Body of pancreas (tissue), 4 donors: Measurements from ENCODE around the gene PHF5A. TPM values are rescaled to one million over a fixed set of nuclear protein-coding genes. Genes with fewer than 3 reads are reported as not detected.
A peak's percentile ranks its signal among the peaks of the same experiment; 100 is the strongest.

Experiments used
- ATAC-seq: fragments of 150-250 bp; one replicate; pipeline ENCODE4 v1.9.1; 2016
- DNase-seq, 4 donors: peaks; one replicate each; pipeline ENCODE4 v3.0.0-alpha.2; 2019
- H3K27ac ChIP-seq, 4 donors: fragments of 200-600 bp; sonication (generic); 1 replicate in 3 of 4; 2 replicates in 1 of 4; pipeline versions ENCODE4 v1.5.1 to v1.6.1; 2016 to 2019; ENCODE audit warnings: mild to moderate bottlenecking in 1 of 4, mixed read lengths in 1 of 4, moderate library complexity in 1 of 4
- H3K27me3 ChIP-seq, 2 donors: fragments of 200-600 bp; sonication (generic); one replicate each; pipeline ENCODE4 v1.6.0; 2016; ENCODE audit warnings: mild to moderate bottlenecking in 1 of 2
- H3K36me3 ChIP-seq, 2 donors: fragments of 200-600 bp; sonication (generic); replicated peaks in 1 of 2; 2 replicates each; pipeline ENCODE4 v1.5.1; 2016; ENCODE audit warnings: low read depth in 2 of 2; ENCODE audit not compliant: insufficient read depth in 1 of 2
- H3K4me1 ChIP-seq: fragments of 200-600 bp; sonication (generic); one replicate; pipeline ENCODE4 v1.6.0; 2016
- H3K4me3 ChIP-seq, 2 donors: fragments of 200-600 bp; sonication (generic); 1 replicate in 1 of 2; 2 replicates in 1 of 2; pipeline ENCODE4 v1.5.1; 2016 to 2019
- H3K9me3 ChIP-seq, 3 donors: fragments of 200-600 bp; sonication (generic); 1 replicate in 2 of 3; 2 replicates in 1 of 3; pipeline ENCODE4 v1.5.1; 2016
- POLR2A ChIP-seq, 3 donors: fragments of 450-650 bp; IDR thresholded peaks; one replicate each; pipeline ENCODE4 v1.6.1; 2016; ENCODE audit warnings: antibody characterized with exemption in 3 of 3, mild to moderate bottlenecking in 2 of 3
- WGBS, 2 donors: methylation state at CpG; one replicate each; pipeline ENCODE4 v1.1.5; 2017; 5-methylcytosine and 5-hydroxymethylcytosine counted together
- intact Hi-C: fragments of 100-400 bp; cut with DNase I; formaldehyde crosslinking; loops from one replicate; pipeline ENCODE4 v1.15.1; 2023
- total RNA-seq, 2 donors: library from RNA; depleted of rRNA; stranded (reverse); fragments of >200 nt; gene quantifications; one replicate each; pipeline ENCODE4 v1.1.0, GENCODE V29; 2016
- TF ChIP-seq, protein P1 (sequence below), 7 experiments: fragments of 450-650 bp in 4 of 7; fragments of 200-600 bp in 3 of 7; sonication (generic) in 3 of 7; IDR thresholded peaks; one replicate each; pipeline ENCODE4 v1.5.1; 2016 to 2019; ENCODE audit warnings: antibody characterized with exemption in 7 of 7

Gene PHF5A
- total RNA-seq, 2 donors from 2014 or later, result 15.5 to 19.2 TPM

DNA sequence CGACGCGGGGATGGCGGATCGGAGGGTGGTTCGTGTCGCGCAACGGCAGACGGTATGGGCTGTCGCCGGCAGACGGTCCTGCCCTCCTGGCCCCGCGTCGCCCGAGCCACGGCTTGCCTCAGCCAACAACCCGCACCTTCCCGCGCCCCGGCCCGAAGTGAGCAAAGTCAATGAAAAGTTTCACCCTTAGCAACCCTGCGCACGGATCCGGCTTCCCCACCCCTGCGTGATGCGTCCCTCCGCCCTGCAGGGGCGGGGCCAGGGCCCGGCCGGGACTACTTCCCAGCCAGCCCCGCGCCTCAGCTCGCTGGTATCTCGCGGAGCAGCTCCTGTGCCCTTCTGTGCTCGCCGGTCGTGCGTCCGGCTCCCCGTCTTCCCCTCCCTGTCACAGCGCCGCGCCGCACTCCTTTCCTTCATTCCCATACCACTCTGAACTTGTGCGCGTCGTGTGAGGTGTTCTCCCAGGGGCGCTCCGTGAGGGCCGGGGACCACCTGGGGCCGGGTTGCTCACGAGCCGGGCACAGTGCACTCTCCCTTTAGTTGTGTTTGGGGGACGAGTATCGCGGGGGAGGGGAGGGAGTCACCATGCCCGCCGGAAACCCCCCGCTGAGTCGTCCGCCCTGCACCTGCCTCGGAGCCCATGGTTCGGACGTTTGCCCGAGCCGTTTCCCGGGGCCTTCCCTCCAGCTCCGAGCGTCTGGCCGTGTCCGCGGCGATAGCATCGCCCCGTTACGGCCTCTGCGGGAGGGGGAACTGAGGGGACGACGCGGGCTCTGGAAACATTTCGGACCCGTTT is 21.7 kb downstream of the PHF5A start, which contains the start of gene TOB2:
Gene TOB2, minus strand, starts transcription at position 163 of the 796 bp plus-strand sequence. CDS start 9,456 bp downstream, outside the sequence.
- Histone ChIP-seq H3K27ac (peak within 1 kb of the TSS; percentile 99 to 100 (median 100)), H3K36me3 (no peaks in the 10 kb centered on the region), H3K4me1 (peaks cover 31% of the 10 kb centered on the region), H3K4me3 (peak within 1 kb of the TSS; percentile 80 to 97), H3K27me3 (no peaks in the 10 kb centered on the region), H3K9me3 (no peaks in the 10 kb centered on the region)
- intact Hi-C loops, result no loop called here
- TF ChIP-seq, protein P1, sequence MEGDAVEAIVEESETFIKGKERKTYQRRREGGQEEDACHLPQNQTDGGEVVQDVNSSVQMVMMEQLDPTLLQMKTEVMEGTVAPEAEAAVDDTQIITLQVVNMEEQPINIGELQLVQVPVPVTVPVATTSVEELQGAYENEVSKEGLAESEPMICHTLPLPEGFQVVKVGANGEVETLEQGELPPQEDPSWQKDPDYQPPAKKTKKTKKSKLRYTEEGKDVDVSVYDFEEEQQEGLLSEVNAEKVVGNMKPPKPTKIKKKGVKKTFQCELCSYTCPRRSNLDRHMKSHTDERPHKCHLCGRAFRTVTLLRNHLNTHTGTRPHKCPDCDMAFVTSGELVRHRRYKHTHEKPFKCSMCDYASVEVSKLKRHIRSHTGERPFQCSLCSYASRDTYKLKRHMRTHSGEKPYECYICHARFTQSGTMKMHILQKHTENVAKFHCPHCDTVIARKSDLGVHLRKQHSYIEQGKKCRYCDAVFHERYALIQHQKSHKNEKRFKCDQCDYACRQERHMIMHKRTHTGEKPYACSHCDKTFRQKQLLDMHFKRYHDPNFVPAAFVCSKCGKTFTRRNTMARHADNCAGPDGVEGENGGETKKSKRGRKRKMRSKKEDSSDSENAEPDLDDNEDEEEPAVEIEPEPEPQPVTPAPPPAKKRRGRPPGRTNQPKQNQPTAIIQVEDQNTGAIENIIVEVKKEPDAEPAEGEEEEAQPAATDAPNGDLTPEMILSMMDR (IDR thresholded peaks at IDR 0.05), result peak in 2 of 7 experiments; percentile 3 to 5
- TF ChIP-seq POLR2A (IDR thresholded peaks at IDR 0.05), result peak; percentile 99 to 100 (median 100)
- DNase-seq (peak; percentile 96 to 97 (median 96)), ATAC-seq (peak; percentile 75)
- 0 to 1% methylated on average over 4 to 70 of the region's 85 CpGs for WGBS, 2 donors

DNA sequence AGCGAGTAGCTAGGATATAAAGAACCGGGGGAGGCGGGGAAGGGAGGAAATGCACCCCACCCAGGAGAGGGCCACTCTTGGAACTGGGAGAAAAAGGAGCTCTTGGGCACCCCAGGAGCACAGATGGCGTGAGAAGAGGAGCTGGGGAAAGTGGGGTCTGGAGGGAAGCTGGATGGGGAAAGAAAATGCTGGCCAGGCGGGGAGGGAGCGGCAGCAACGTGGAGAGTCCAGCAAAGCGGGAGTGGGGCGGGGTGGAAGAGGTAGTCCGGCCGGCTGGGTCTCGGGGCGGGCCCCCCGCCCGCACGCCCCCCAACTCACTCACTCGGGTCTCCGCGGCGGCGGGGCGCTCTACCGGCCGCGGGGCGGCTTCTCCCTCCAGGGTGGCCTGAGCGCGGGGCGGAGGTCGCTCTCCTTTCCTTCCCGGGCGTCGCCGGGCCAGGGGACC is 22.4 kb downstream of the PHF5A start:
- intact Hi-C loops, result no loop called here

DNA sequence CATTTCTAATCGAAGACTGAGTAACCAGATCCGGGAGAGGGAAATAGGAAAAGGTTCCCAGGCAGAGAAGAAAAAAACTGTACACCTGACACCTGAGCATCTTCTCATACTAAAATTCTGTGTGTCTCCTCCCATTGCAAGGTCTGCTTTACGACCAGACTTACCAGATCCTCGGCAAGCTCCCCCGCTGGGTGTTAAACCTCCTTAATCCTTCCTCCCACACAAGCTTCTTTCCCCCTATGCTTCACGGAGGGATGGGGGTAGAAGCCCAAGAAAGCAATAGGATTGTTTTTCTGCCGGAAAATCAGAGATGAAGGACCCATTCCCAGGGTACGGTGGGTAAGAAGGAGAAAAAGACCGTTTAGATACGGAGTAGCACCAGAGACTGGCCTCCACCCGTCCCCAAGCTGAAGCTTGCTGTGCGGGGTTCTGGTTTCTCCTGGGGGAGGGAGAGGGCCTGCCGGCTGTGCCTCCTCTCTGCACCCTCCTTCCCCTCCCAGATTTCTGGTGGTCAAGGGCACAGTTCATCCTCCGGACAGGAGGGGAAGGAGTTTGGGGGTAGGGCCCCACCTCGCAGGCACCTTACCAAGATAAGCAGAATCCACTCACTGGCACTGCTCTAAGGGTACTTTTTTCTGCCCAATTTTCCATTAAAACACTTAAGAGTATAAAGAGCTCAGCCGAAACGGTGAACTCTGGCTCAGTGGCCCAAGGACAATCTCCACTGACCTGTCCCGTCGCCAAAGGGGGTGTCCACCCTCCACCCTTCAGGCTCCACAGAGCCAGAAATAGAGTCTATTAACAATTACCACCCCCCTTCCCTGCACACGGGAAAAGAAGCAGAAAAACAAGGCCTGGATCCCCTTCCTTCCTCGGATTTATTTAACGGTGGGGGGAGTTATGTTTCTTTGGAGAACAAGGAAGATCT is 23.1 kb downstream of the PHF5A start:
- Histone ChIP-seq H3K9me3 (no peaks in the 10 kb centered on the region), H3K4me3 (peak overlapping the region; percentile 80 to 97), H3K27ac (peak overlapping the region; percentile 99 to 100 (median 100)), H3K27me3 (no peaks in the 10 kb centered on the region), H3K36me3 (no peaks in the 10 kb centered on the region), H3K4me1 (peaks cover 43% of the 10 kb centered on the region)
- intact Hi-C loops, result no loop called here
- TF ChIP-seq, protein P1 (IDR thresholded peaks at IDR 0.05), result no peak
- peak in 1 of 3 donors; percentile 5 for TF ChIP-seq POLR2A (IDR thresholded peaks at IDR 0.05)
- ATAC-seq (no peak), DNase-seq (peak in 3 of 4 donors; percentile 33 to 45 (median 35))
- 0 to 1% methylated on average over 22 of the region's 22 CpGs for WGBS, 2 donors

More for the DNA sequence above, 22.4 kb downstream of the PHF5A start:
- 1% methylated on average over 18 to 30 of the region's 34 CpGs for WGBS, 2 donors
- Histone ChIP-seq H3K4me1 (peaks cover 37% of the 10 kb centered on the region), H3K36me3 (no peaks in the 10 kb centered on the region), H3K4me3 (peak overlapping the region; percentile 80 to 97), H3K9me3 (no peaks in the 10 kb centered on the region), H3K27ac (peak overlapping the region; percentile 99 to 100 (median 100)), H3K27me3 (no peaks in the 10 kb centered on the region)
- no peak for TF ChIP-seq POLR2A (IDR thresholded peaks at IDR 0.05)
- TF ChIP-seq, protein P1 (IDR thresholded peaks at IDR 0.05), result no peak
- DNase-seq, result peak; percentile 38 to 52 (median 44)
- no peak for ATAC-seq

DNA sequence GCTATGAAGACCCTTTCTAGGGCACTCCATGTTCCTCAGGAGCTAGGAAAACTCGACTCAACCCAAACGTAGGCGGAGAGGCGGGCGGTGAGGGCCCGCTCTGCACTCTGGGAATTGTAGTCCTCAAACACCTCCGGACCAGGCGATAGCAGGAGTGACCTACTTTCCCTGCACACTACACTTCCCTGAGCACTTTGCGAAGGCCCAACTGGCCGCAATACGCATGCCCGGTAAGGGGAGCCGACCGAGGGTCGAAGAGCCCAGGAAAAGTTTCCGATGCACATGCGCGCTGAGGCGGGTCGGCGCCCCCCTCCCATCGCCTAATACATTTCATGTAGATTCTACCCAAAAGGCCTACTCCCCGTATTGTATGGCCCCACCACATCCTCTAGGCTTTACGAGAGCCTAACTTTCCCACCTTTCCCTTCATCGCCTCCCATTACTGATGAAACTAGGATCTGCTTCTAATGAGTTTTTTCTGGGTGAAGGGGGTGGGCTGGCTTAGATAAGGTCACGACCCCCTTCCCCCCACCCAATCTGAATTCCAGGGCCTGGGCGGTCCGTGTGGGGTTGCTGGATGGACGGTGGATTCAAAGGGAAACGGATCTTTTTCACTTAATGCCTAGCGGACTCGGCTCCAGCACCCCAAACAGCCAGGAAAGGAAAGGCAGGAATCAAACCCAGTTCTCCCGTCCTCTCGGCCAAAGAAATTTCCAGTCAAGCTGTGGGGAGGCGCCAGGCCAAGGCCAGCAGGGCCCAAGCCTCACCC is 23.9 kb downstream of the PHF5A start:
- Histone ChIP-seq H3K36me3 (no peaks in the 10 kb centered on the region), H3K4me1 (peaks cover 51% of the 10 kb centered on the region), H3K9me3 (no peaks in the 10 kb centered on the region), H3K27me3 (no peaks in the 10 kb centered on the region), H3K27ac (peak overlapping the region; percentile 99 to 100 (median 100)), H3K4me3 (peak overlapping the region; percentile 80 to 97)
- DNase-seq (peak; percentile 89 to 96 (median 95)), ATAC-seq (peak; percentile 45)
- intact Hi-C loops, result no loop called here
- TF ChIP-seq POLR2A (IDR thresholded peaks at IDR 0.05), result peak in 2 of 3 donors; percentile 52 to 53
- TF ChIP-seq, protein P1 (IDR thresholded peaks at IDR 0.05), result peak in 1 of 7 experiments; percentile 9
- WGBS, 2 donors, result 0% methylated on average over 22 to 35 of the region's 35 CpGs
